H9 (cell line): ENCODE results near the gene RITA1. TPM values are rescaled to one million over a fixed set of nuclear protein-coding genes. Genes with fewer than 3 reads are reported as not detected.

ENCODE experiments used
- DNase-seq: peaks from one replicate; pipeline ENCODE4 v3.0.0-alpha.2; 2017
- H2AFZ ChIP-seq: one replicate; pipeline ENCODE4 v1.6.1; 2013; ENCODE audit warnings: mild to moderate bottlenecking, low read length, control low read depth, moderate library complexity
- H2AK5ac ChIP-seq: 2 replicates; pipeline ENCODE4 v1.6.1; 2013; ENCODE audit warnings: low read length, control low read depth, mixed read lengths; ENCODE audit not compliant: insufficient read length
- H2BK120ac ChIP-seq: one replicate; pipeline ENCODE4 v1.6.1; 2013; ENCODE audit warnings: low read depth, mild to moderate bottlenecking, low read length, control low read depth, inconsistent platforms; ENCODE audit not compliant: poor library complexity, severe bottlenecking
- H2BK12ac ChIP-seq: 2 replicates; pipeline ENCODE4 v1.6.1; 2013; ENCODE audit warnings: low read length, control low read depth, mixed read lengths, low read depth; ENCODE audit not compliant: insufficient read length
- H2BK15ac ChIP-seq: 2 replicates; pipeline ENCODE4 v1.6.1; 2013; ENCODE audit warnings: low read depth, low read length, control low read depth
- H2BK20ac ChIP-seq: one replicate; pipeline ENCODE4 v1.6.1; 2013; ENCODE audit warnings: low read depth, mild to moderate bottlenecking, low read length, control low read depth, inconsistent platforms; ENCODE audit not compliant: poor library complexity, severe bottlenecking
- H2BK5ac ChIP-seq: 2 replicates; pipeline ENCODE4 v1.6.1; 2013; ENCODE audit warnings: low read length, control low read depth, mixed read lengths; ENCODE audit not compliant: insufficient read length
- H3K14ac ChIP-seq: 2 replicates; pipeline ENCODE4 v1.6.1; 2013; ENCODE audit warnings: low read length, control low read depth; ENCODE audit not compliant: insufficient read depth
- H3K18ac ChIP-seq: 2 replicates; pipeline ENCODE4 v1.6.1; 2013; ENCODE audit warnings: low read depth, mild to moderate bottlenecking, mixed read lengths, low read length, control low read depth; ENCODE audit not compliant: insufficient read length
- H3K23ac ChIP-seq: 2 replicates; pipeline ENCODE4 v1.6.1; 2013; ENCODE audit warnings: low read length, control low read depth, mixed read lengths, low read depth; ENCODE audit not compliant: insufficient read length
- H3K23me2 ChIP-seq: 2 replicates; pipeline ENCODE4 v1.6.1; 2013; ENCODE audit warnings: low read depth, mild to moderate bottlenecking, mixed read lengths, low read length, control low read depth; ENCODE audit not compliant: insufficient read length, poor library complexity, severe bottlenecking
- H3K27ac ChIP-seq: 2 replicates; pipeline ENCODE4 v1.5.1; 2013; ENCODE audit warnings: low read length, control low read depth, mixed read lengths, low read depth; ENCODE audit not compliant: insufficient read length
- H3K27me3 ChIP-seq: 2 replicates; pipeline ENCODE4 v1.6.1; 2013; ENCODE audit warnings: low read length, control low read depth, inconsistent platforms; ENCODE audit not compliant: insufficient read depth
- H3K4ac ChIP-seq: 2 replicates; pipeline ENCODE4 v1.6.1; 2013; ENCODE audit warnings: low read depth, mild to moderate bottlenecking, control low read depth, inconsistent platforms, low read length, moderate library complexity
- H3K4me1 ChIP-seq: 2 replicates; pipeline ENCODE4 v1.6.1; 2013; ENCODE audit warnings: low read length, control low read depth, inconsistent platforms; ENCODE audit not compliant: insufficient read depth
- H3K4me2 ChIP-seq: 2 replicates; pipeline ENCODE4 v1.6.1; 2013; ENCODE audit warnings: low read length, control low read depth, mixed read lengths; ENCODE audit not compliant: insufficient read length, insufficient read depth
- H3K56ac ChIP-seq: 2 replicates; pipeline ENCODE4 v1.6.1; 2013; ENCODE audit warnings: low read depth, mild to moderate bottlenecking, mixed read lengths, low read length, control low read depth; ENCODE audit not compliant: insufficient read length
- H3K79me1 ChIP-seq: 2 replicates; pipeline ENCODE4 v1.6.1; 2013; ENCODE audit warnings: low read depth, mild to moderate bottlenecking, moderate library complexity, low read length, control low read depth, inconsistent platforms; ENCODE audit not compliant: insufficient read depth, poor library complexity, severe bottlenecking
- H3K79me2 ChIP-seq: 2 replicates; pipeline ENCODE4 v1.6.1; 2013; ENCODE audit warnings: low read length, control low read depth, inconsistent platforms; ENCODE audit not compliant: insufficient read depth
- H3K9ac ChIP-seq: 2 replicates; pipeline ENCODE4 v1.6.1; 2013; ENCODE audit warnings: low read length, control low read depth, mixed read lengths; ENCODE audit not compliant: insufficient read length; ENCODE audit errors: extremely low read depth
- H3K9me3 ChIP-seq: one replicate; pipeline ENCODE4 v1.6.1; 2013; ENCODE audit warnings: low read depth, low read length, inconsistent platforms; ENCODE audit not compliant: control insufficient read depth
- H3T11ph ChIP-seq: one replicate; pipeline ENCODE4 v1.6.1; 2013; ENCODE audit warnings: mild to moderate bottlenecking, low read length, control low read depth, inconsistent platforms
- H4K20me1 ChIP-seq: one replicate; pipeline ENCODE4 v1.6.1; 2013; ENCODE audit not compliant: control insufficient read depth, insufficient read length, insufficient read depth
- H4K5ac ChIP-seq: 2 replicates; pipeline ENCODE4 v1.6.1; 2013; ENCODE audit warnings: low read depth, mild to moderate bottlenecking, mixed read lengths, low read length, control low read depth; ENCODE audit not compliant: insufficient read length
- H4K8ac ChIP-seq: replicated peaks from 2 replicates; pipeline ENCODE4 v1.6.1; 2013; ENCODE audit warnings: low read length, control low read depth, mixed read lengths, low read depth; ENCODE audit not compliant: insufficient read length
- H4K91ac ChIP-seq: 2 replicates; pipeline ENCODE4 v1.6.1; 2013; ENCODE audit warnings: low read depth, mild to moderate bottlenecking, moderate library complexity, mixed read lengths, low read length, control low read depth; ENCODE audit not compliant: insufficient read length
- H3K27ac Mint-ChIP-seq, 3 experiments: 2 replicates in 2 of 3; 3 replicates in 1 of 3; pipeline ENCODE4 v1.8.0; 2020 to 2021; ENCODE audit warnings: mixed read lengths in 3 of 3, mild to moderate bottlenecking in 1 of 3, moderate library complexity in 1 of 3
- H3K27me3 Mint-ChIP-seq: 2 replicates; pipeline ENCODE4 v1.8.0; 2021; ENCODE audit warnings: low read depth, mild to moderate bottlenecking, moderate library complexity, mixed read lengths
- H3K36me3 Mint-ChIP-seq, 3 experiments: 2 replicates in 2 of 3; 3 replicates in 1 of 3; pipeline ENCODE4 v1.8.0; 2020 to 2021; ENCODE audit warnings: low read depth in 3 of 3, mixed read lengths in 3 of 3; ENCODE audit not compliant: insufficient read depth in 1 of 3
- H3K4me1 Mint-ChIP-seq, 2 experiments: 2 replicates each; pipeline ENCODE4 v1.8.0; 2020; ENCODE audit warnings: mixed read lengths in 2 of 2
- H3K4me3 Mint-ChIP-seq, 2 experiments: 2 replicates in 1 of 2; 3 replicates in 1 of 2; pipeline ENCODE4 v1.8.0; 2020 to 2021; ENCODE audit warnings: mild to moderate bottlenecking in 2 of 2, mixed read lengths in 2 of 2, moderate library complexity in 1 of 2
- H3K9me3 Mint-ChIP-seq, 2 experiments: 2 replicates in 1 of 2; 3 replicates in 1 of 2; pipeline ENCODE4 v1.8.0; 2020; ENCODE audit warnings: mild to moderate bottlenecking in 2 of 2, mixed read lengths in 2 of 2, moderate library complexity in 1 of 2
- WGBS: extraction: QIAGEN DNeasy Blood & Tissue Kit; methylation state at CpG from one replicate; pipeline ENCODE4 v1.1.7; 2013; ENCODE audit warnings: missing lambda C conversion rate, low lambda C conversion rate, mixed read lengths; ENCODE audit not compliant: insufficient read length; ENCODE audit errors: extremely low coverage; 5-methylcytosine and 5-hydroxymethylcytosine counted together
- total RNA-seq: library from RNA; stranded (reverse); gene quantifications from 2 replicates; pipeline ENCODE4 v1.2.1, GENCODE V29; 2021
- TF ChIP-seq, protein P1 (sequence below): fragments of 200-600 bp; sonication (generic); conservative IDR thresholded peaks from 3 replicates; pipeline ENCODE4 v1.8.0; 2021; ENCODE audit warnings: antibody characterized with exemption, mild to moderate bottlenecking

The RITA1 gene
- total RNA-seq, 1 experiment from 2014 or later, result 26.1 TPM

DNA sequence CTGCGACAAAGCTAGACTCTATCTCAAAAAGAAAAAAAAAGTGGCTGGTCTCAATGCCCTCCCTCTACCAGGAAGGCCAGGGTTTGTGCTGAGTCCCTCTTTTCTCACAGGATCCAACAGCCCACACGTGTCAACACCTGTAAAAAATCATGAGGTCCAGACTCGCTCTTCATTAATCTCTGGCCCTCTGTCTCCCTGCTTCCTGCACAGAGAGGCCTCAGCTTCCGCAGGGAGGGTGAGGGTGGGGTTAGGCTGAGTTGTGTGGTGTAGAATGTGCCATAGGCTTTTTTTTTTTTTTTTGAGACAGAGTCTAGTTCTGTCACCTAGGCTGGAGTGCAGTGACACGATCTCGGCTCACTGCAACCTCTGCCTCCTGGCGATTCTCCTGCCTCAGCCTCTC is 29.9 kb upstream of the RITA1 start:
- Histone ChIP-seq H2BK5ac (no peak overlapping the region), H3K4me1 (peaks cover 3% of the 10 kb centered on the region; the same call in 1 of the 2 replicates), H3K79me2 (no peaks in the 10 kb centered on the region), H3T11ph (no peak overlapping the region), H3K9ac (no peak overlapping the region), H2BK20ac (no peak overlapping the region), H3K18ac (no peak overlapping the region), H3K23me2 (peaks cover 8% of the 10 kb centered on the region), H3K14ac (no peak overlapping the region), H2AFZ (no peak overlapping the region), H3K4ac (no peak overlapping the region), H2BK12ac (no peak overlapping the region), H3K27me3 (peaks cover 14% of the 10 kb centered on the region; the same call in 1 of the 2 replicates), H3K27ac (no peak overlapping the region), H3K4me2 (no peak overlapping the region), H4K91ac (no peak overlapping the region), H3K9me3 (no peaks in the 10 kb centered on the region), H4K5ac (no peak overlapping the region), H3K23ac (no peak overlapping the region), H4K8ac (no peak overlapping the region), H3K56ac (no peak overlapping the region), H4K20me1 (no peaks in the 10 kb centered on the region), H2AK5ac (no peak overlapping the region), H3K79me1 (no peaks in the 10 kb centered on the region), H2BK15ac (no peak overlapping the region), H2BK120ac (no peak overlapping the region)
- Mint-ChIP-seq H3K4me3 (peak overlapping the region in 1 of 2 experiments; percentile 46; a peak in 1 of 5 replicates), H3K27ac (no peak overlapping the region), H3K36me3 (peaks cover 13 to 40% (median 33%) of the 10 kb centered on the region in 3 experiments; a peak in 6 of 7 replicates), H3K4me1 (peaks cover 6 to 12% of the 10 kb centered on the region in 2 experiments), H3K9me3 (no peaks in the 10 kb centered on the region; a peak in 2 of 5 replicates), H3K27me3 (peaks cover 59% of the 10 kb centered on the region)
- DNase-seq, result no peak
- TF ChIP-seq, protein P1, sequence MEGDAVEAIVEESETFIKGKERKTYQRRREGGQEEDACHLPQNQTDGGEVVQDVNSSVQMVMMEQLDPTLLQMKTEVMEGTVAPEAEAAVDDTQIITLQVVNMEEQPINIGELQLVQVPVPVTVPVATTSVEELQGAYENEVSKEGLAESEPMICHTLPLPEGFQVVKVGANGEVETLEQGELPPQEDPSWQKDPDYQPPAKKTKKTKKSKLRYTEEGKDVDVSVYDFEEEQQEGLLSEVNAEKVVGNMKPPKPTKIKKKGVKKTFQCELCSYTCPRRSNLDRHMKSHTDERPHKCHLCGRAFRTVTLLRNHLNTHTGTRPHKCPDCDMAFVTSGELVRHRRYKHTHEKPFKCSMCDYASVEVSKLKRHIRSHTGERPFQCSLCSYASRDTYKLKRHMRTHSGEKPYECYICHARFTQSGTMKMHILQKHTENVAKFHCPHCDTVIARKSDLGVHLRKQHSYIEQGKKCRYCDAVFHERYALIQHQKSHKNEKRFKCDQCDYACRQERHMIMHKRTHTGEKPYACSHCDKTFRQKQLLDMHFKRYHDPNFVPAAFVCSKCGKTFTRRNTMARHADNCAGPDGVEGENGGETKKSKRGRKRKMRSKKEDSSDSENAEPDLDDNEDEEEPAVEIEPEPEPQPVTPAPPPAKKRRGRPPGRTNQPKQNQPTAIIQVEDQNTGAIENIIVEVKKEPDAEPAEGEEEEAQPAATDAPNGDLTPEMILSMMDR, result no peak
- WGBS, result no CpG with 5 or more reads among the region's 7 CpGs
